ENCODE data around the gene PRODH. TPM values are rescaled to one million over a fixed set of nuclear protein-coding genes. Genes with fewer than 3 reads are reported as not detected.
A peak's percentile ranks its signal among the peaks of the same experiment; 100 is the strongest.
"Not testable (repeated sequence)": the region's sequence is repeated elsewhere in the genome, so short reads cannot be mapped to it uniquely, and the experiment has no call there.

The PRODH gene
- total RNA-seq, 1 experiment from 2014 or later, result not detected

DNA sequence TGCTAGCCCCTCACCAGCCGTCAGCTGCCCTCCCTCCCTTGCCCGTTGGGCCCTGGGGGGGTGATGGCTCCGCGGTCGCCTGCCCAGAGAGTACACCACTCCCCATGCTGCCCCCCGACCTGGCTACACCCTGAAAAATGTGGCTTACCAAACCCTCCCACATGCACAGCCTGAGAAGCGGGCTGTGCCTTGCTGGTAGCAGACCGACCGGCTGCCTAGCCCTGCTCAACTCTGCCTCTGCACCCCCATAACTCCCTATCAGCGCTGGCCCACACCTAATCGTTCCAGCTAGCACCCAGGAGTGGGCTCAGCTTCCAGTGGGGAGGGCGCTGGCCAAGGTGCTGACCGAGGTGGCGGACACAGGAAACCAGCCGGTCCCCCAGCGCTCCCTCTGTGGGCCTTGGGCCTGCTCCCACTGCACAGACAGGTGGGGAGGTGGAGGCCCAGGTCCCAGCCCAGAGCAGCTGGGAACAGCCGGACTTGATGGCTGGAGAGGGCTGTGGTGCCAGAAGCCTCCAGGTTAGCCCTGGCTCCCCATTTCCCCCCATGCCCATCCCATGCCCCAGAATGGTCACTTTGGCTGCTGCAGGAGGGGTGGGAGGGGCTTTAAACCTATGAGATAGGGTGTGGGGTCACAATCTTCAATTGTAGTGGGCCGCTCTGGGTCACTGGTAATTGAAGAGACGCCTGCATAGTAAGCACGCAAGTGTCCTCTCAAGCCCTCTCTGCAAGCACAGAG, 32.1 kb upstream of the PRODH start:
- no peak for DNase-seq (ENCODE audit: low spot score)

DNA sequence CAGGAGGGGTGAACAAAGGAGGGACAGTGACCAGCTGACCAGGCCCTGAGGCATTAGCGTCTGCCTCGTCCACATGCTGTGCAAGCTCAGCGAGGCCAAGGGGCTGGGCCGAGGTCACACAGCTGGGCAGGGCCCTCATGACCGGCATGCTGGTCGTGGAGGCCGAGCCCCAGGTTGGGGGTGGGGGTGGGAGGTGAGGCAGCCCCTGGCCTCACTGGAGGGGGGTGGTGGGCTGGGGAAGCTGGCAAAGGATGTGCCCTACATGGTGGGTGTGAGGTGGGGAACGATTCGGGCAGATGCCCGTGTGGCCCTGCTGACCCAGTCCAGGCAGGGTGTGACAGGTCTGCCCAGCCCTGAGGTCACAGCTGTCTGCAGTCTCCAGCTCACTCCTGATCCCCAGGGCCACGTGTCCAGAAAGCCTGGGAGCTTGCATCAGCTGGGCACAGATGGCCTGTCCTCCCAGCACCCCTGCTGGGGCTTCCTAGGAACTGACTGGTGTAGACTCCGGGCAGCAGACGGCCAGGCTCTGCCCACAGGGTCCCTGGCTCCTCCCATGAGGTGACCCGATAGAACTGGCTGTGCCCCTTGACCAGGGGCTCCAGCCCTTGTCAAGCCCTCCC, 31.4 kb upstream of the PRODH start:
- peak; percentile 29 for DNase-seq (ENCODE audit: low spot score)

- DNase-seq (ENCODE audit: low spot score), result peak; percentile 15
Observed at GRCh38 chr22:18966748-18967147, 30.7 kb upstream of the PRODH start.

DNA sequence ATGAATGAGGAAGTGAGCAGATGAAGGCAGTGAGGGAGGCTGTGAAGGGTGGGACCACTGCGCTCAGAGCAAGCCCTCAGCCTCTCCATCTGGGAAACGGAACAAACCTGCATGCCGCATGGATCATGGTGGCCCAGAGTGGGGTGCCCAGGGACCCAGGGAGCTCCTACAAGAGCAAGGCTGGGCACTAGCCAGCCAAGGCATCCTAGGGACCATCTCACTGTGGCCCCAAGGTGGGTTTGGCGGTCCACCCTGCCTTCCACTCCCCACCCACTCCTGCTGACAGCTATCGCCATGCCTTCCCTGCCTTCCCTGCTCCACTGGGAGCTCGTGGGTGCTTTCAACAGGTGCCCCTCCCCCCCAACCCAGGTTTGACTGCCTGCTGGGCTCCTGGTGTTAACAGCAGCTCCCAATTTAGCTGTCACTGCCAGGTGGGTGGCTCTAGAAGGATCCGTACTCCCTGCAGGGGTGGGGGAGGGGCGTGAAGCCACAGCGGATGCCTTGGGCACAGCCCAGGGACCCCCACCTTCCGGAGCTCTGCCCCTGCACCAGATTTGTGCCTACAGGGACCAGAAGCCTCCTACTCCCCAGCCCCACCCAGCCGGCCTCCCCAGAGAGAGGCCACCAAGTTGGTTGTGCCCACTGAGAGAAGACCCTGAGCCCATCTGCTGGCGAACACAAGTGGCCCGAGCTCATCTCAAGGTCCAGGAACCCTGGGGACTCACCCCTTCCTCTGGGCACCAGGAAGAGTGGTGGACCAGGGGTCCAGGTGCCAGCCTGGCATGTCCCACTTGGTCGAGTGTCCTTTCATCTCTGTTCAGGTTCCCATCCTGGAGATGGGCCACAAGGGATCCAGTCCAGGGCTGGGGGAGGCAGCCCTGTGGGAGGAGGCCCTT, 29.7 kb upstream of the PRODH start:
- DNase-seq (ENCODE audit: low spot score), result no peak

- not testable (repeated sequence) for DNase-seq (ENCODE audit: low spot score)
Observed at GRCh38 chr22:18964501-18965265, 28.6 kb upstream of the PRODH start.

- not testable (repeated sequence) for DNase-seq (ENCODE audit: low spot score)
Observed at GRCh38 chr22:18964051-18964450, 28.0 kb upstream of the PRODH start.

- no peak for DNase-seq (ENCODE audit: low spot score)
Observed at GRCh38 chr22:18962308-18962635, 26.2 kb upstream of the PRODH start.

GRCh38 chr22:18961632-18962307, 25.7 kb upstream of the PRODH start:
- not testable (repeated sequence) for DNase-seq (ENCODE audit: low spot score)

- not testable (repeated sequence) for DNase-seq (ENCODE audit: low spot score)
Observed at GRCh38 chr22:18961201-18961600, 25.1 kb upstream of the PRODH start.

DNA sequence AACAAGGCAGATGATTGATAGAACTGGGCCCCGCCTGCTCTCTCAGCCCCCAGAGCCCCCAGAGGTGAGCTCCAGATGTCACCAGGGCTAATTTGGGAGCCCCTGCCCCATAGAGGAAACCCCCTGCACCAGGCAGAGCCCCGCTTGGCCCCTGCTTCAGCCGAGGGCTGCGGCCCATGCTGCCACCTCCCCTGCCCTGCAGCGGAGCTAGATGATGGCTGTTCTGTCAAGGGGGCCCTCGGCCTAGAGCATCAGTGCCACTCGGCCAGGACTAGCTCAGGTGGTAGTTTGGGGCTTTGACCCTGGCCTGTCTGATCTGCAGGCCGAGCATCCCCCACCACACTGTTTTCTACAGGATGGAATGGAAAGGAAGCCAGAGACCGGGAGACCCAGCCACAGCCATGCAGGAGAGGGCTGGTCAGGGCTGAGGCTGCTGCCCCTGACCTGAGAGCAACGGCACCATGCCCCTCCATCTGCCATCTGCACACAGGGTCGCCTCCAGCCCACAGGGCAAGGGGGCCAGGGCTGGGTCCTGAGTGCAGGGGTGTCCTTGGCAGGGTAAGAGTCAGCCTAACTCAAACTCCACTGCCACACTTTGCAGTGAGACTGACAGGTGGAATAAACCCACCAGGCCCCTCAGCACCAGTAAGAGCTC, 24.2 kb upstream of the PRODH start:
- DNase-seq (ENCODE audit: low spot score), result not testable (repeated sequence)

DNA sequence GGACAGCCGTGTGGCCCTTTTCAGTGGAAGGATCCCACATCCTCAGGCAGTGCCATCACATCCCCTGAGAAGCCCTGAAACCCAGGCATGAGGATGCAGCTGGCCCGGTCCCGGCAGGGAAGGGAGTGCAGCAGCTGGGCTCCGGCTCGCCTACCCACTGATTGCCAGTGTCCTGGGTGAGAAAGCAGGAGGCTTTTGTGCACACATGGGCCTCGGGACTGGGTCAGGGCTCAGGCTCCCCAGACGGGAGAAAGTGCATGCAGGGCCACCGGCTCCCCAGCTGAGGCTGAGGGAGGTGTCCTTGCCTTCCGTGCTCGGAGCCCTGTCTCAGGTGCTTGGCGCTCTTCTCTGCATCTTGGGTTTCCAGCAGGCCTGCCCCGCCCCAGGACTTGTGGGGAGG, 23.6 kb upstream of the PRODH start:
- DNase-seq (ENCODE audit: low spot score), result not testable (repeated sequence)

GRCh38 chr22:18959266-18959665, 23.2 kb upstream of the PRODH start:
- not testable (repeated sequence) for DNase-seq (ENCODE audit: low spot score)

GRCh38 chr22:18958738-18959137, 22.6 kb upstream of the PRODH start:
- DNase-seq (ENCODE audit: low spot score), result peak; percentile 17

- DNase-seq (ENCODE audit: low spot score), result not testable (repeated sequence)
Observed at GRCh38 chr22:18958321-18958705, 22.2 kb upstream of the PRODH start.

DNA sequence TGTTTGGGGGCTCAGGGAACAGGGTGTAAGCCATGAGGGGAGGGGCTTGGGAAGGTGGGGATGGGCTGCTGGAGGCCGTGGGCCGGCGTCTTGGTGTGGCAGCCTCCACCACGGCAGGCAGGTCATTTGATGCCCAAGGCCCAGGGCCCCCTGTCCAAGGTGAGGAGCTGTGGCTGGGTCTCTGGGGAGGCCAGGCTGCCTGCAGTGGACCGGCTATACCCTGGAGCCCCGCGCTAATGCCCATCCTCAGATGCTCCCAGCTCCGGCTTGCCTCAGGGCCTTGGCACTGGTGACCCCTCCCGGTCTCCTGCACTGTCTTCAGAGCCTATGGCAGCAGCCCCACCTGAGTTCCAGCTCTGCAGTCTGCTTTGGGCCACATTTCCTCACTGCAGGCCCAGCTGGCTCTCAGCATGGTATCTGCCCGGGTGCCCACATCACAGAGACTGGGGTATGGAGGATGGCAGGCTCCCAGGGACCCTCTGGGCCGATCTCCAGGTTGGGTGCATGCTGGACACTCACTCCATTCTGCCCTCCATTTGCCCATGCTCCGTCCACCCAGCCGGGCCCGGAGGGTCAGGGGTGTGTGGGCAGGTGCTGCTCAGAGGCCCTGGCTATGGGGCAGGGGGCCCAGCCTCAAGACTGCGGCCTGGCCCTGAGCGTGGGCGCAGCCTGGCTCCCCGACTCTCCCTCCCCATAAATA, 21.7 kb upstream of the PRODH start:
- not testable (repeated sequence) for DNase-seq (ENCODE audit: low spot score)

GRCh38 chr22:18956956-18957355, 20.9 kb upstream of the PRODH start:
- DNase-seq (ENCODE audit: low spot score), result not testable (repeated sequence)

DNA sequence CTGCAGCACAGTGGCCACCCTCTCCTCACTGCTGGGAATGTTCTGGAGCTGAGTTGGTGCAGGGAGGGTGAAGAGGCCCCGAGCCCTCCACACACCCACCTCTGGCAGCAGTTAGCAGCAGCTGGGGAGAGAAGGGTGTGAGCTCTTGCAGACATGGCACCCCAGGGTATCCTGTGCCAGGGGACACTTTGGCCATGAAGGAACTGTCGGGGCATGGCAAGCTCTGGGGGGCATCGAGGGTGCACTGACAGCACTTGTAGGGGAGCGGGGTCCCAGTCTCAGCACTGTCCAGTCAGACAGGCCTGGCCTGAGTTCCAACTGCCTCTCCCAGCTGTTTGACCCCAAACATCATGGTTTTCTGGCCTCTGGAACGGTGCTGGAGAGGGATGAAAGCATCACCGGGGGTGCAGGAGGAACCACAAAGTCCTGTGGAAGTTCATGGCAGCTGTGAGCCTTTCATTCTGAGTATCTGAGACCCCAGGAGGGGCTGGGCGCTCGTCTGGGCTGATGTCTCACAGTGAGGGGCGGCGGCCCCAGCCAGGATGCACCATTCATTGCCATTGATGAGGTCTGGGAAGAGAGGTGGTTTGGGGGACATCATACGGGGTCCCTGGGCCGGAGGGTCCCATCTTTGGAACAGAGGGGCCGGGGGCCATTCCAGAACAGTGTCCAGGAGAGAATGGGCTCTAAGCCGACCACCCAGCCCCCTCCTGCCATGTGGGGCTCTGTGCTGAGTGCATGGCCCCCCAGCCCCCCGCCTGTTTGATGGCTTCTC, 20.2 kb upstream of the PRODH start:
- DNase-seq (ENCODE audit: low spot score), result not testable (repeated sequence)

- DNase-seq (ENCODE audit: low spot score), result no peak
Observed at GRCh38 chr22:18955696-18956095, 19.6 kb upstream of the PRODH start.

GRCh38 chr22:18954990-18955571, 19.0 kb upstream of the PRODH start:
- no peak for DNase-seq (ENCODE audit: low spot score)

Measured in H4 (cell line).